HepG2 (cell line): ENCODE measurements around the gene POU2F2. TPM values are rescaled to one million over a fixed set of nuclear protein-coding genes. Genes with fewer than 3 reads are reported as not detected.

Source experiments
- ATAC-seq: fragments of 200-7000 bp; cut with Tn5 transposase; 3 replicates; pipeline ENCODE4 v1.9.1; 2020; ENCODE audit warnings: mild to moderate bottlenecking, moderate library complexity
- BruUV-seq: library from RNA; stranded (reverse); fragments of 400-500 nt; replicated peaks from 2 replicates; lab custom pipeline; 2021; lab: Mats Ljungman, UMichigan
- CTCF ChIA-PET: fragments of 300-600 bp; formaldehyde crosslinking; extraction: SDS; loops from one replicate; lab custom pipeline; 2021; ENCODE audit warnings: low total read pairs, inconsistent platforms, low intra/inter-chr PET ratio; lab: Yijun Ruan, JAX
- POLR2A ChIA-PET: fragments of 350-600 bp; sonication (Branson Sonifier 250); formaldehyde crosslinking; loops from one replicate; lab custom pipeline; 2020; ENCODE audit warnings: antibody characterized with exemption, inconsistent platforms; lab: Yijun Ruan, JAX
- DNase-seq: peaks from one replicate; pipeline ENCODE4 v3.0.0-alpha.2; 2015; ENCODE audit warnings: low spot score
- FAIRE-seq: peaks from 3 replicates; lab custom pipeline; 2011; peaks lifted over from hg19 to GRCh38; lab: Jason Lieb, UNC
- H2AFZ ChIP-seq: one replicate; pipeline ENCODE4 v1.6.1; 2011; ENCODE audit warnings: low read length, inconsistent platforms
- H3K27ac ChIP-seq: fragments of 300-600 bp; 3 replicates; pipeline ENCODE4 v1.8.0; 2011; ENCODE audit warnings: mixed run types, mild to moderate bottlenecking, mixed read lengths, low read length, inconsistent platforms; ENCODE audit not compliant: insufficient read depth; ENCODE audit errors: extremely low read length
- H3K27me3 ChIP-seq, 2 experiments: fragments of 200-600 bp in 1 of 2; 2 replicates in 1 of 2; 3 replicates in 1 of 2; pipeline versions ENCODE4 v1.6.0 to v1.8.0; 2011; ENCODE audit warnings: low read length in 2 of 2, mild to moderate bottlenecking in 2 of 2, moderate library complexity in 2 of 2, inconsistent platforms in 1 of 2; ENCODE audit not compliant: insufficient read depth in 2 of 2, control insufficient read depth in 1 of 2
- H3K36me3 ChIP-seq, 2 experiments: fragments of 200-600 bp in 1 of 2; replicated peaks in 1 of 2; 2 replicates in 1 of 2; 3 replicates in 1 of 2; pipeline versions ENCODE4 v1.5.1 to v1.8.0; 2011; ENCODE audit warnings: low read length in 2 of 2, inconsistent platforms in 1 of 2; ENCODE audit not compliant: insufficient read depth in 2 of 2, control insufficient read depth in 1 of 2
- H3K4me1 ChIP-seq: 2 replicates; pipeline ENCODE4 v1.5.1; 2012; ENCODE audit warnings: low read length, inconsistent platforms; ENCODE audit not compliant: insufficient read depth
- H3K4me2 ChIP-seq: 2 replicates; pipeline ENCODE4 v1.6.0; 2011; ENCODE audit warnings: low read depth, low read length, inconsistent platforms
- H3K4me3 ChIP-seq, 3 experiments: fragments of 200-600 bp in 1 of 3; sonication (generic), shearing (Covaris generic) in 1 of 3; replicated peaks in 1 of 3; 2 replicates each; pipeline ENCODE4 v1.5.1; 2011 to 2016; ENCODE audit warnings: low read length in 3 of 3, inconsistent platforms in 2 of 3, low read depth in 2 of 3, mild to moderate bottlenecking in 2 of 3, control low read depth in 1 of 3, mixed read lengths in 1 of 3; ENCODE audit not compliant: insufficient read depth in 1 of 3
- H3K79me2 ChIP-seq: one replicate; pipeline ENCODE4 v1.6.1; 2011; ENCODE audit warnings: low read length, inconsistent platforms; ENCODE audit not compliant: insufficient read depth
- H3K9ac ChIP-seq: 2 replicates; pipeline ENCODE4 v1.6.0; 2011; ENCODE audit warnings: mild to moderate bottlenecking, low read depth, low read length, inconsistent platforms; ENCODE audit not compliant: insufficient read depth
- H3K9me3 ChIP-seq: 2 replicates; pipeline ENCODE4 v1.5.1; 2012; ENCODE audit warnings: mild to moderate bottlenecking, low read length
- H4K20me1 ChIP-seq: 2 replicates; pipeline ENCODE4 v1.6.0; 2011; ENCODE audit warnings: inconsistent platforms, mild to moderate bottlenecking, low read length, moderate library complexity; ENCODE audit not compliant: insufficient read depth
- BHLHE40 ChIP-seq: IDR thresholded peaks from 2 replicates; pipeline ENCODE4 v1.6.1; 2011; ENCODE audit warnings: low read length, improper control_type of control experiment
- CC2D1A ChIP-seq: sonication (generic); formaldehyde crosslinking; IDR thresholded peaks from 2 replicates; pipeline ENCODE4 v1.8.1; 2023; ENCODE audit warnings: mild to moderate bottlenecking, missing genetic modification reagents
- EHMT2 ChIP-seq: fragments of 200-600 bp; sonication (generic); IDR thresholded peaks from 2 replicates; pipeline ENCODE4 v1.7.0; 2017; ENCODE audit warnings: antibody characterized with exemption, low read depth, low read length, borderline replicate concordance
- FOXC1 ChIP-seq: sonication (generic); formaldehyde crosslinking; IDR thresholded peaks from 2 replicates; pipeline ENCODE4 v1.8.0; 2022; ENCODE audit warnings: mild to moderate bottlenecking, missing genetic modification reagents, borderline replicate concordance
- KDM5B ChIP-seq: sonication (generic); formaldehyde crosslinking; IDR thresholded peaks from 2 replicates; pipeline ENCODE4 v1.4.0; 2020; ENCODE audit warnings: missing genetic modification reagents, mild to moderate bottlenecking, borderline replicate concordance
- SP1 ChIP-seq, 2 experiments: fragments of 450-650 bp in 1 of 2; sonication (generic) in 1 of 2; formaldehyde crosslinking in 1 of 2; IDR thresholded peaks; 2 replicates each; pipeline versions ENCODE4 v1.4.0 to v1.6.1; 2016 to 2020; ENCODE audit warnings: missing genetic modification reagents in 1 of 2
- SP2 ChIP-seq: sonication (generic); formaldehyde crosslinking; IDR thresholded peaks from 2 replicates; pipeline ENCODE4 v1.5.1; 2020; ENCODE audit warnings: mild to moderate bottlenecking, missing genetic modification reagents
- TCF12 ChIP-seq, 2 experiments: fragments of 450-650 bp in 1 of 2; sonication (generic) in 1 of 2; formaldehyde crosslinking in 1 of 2; IDR thresholded peaks; 2 replicates each; pipeline versions ENCODE4 v1.6.1 to v1.8.0; 2017 to 2022; ENCODE audit warnings: antibody characterized with exemption in 1 of 2, mild to moderate bottlenecking in 1 of 2, missing genetic modification reagents in 1 of 2, moderate library complexity in 1 of 2
- USF2 ChIP-seq, 2 experiments: sonication (generic) in 1 of 2; formaldehyde crosslinking in 1 of 2; IDR thresholded peaks; 2 replicates each; pipeline versions ENCODE4 v1.5.1 to v1.6.1; 2011 to 2020; ENCODE audit warnings: borderline replicate concordance in 1 of 2, low read depth in 1 of 2, low read length in 1 of 2, mild to moderate bottlenecking in 1 of 2, missing genetic modification reagents in 1 of 2, moderate library complexity in 1 of 2
- ZBTB21 ChIP-seq: sonication (generic); formaldehyde crosslinking; IDR thresholded peaks from 2 replicates; pipeline ENCODE4 v1.4.0; 2020; ENCODE audit warnings: missing genetic modification reagents
- ZNF264 ChIP-seq: sonication (generic); formaldehyde crosslinking; IDR thresholded peaks from 2 replicates; pipeline ENCODE4 v1.4.0; 2020; ENCODE audit warnings: missing genetic modification reagents
- ZNF44 ChIP-seq: sonication (generic); formaldehyde crosslinking; IDR thresholded peaks from 2 replicates; pipeline ENCODE4 v1.5.1; 2020; ENCODE audit warnings: mild to moderate bottlenecking, missing genetic modification reagents
- WGBS: methylation state at CpG from one replicate; pipeline ENCODE4 v1.1.6; 2017; ENCODE audit warnings: low lambda C conversion rate; 5-methylcytosine and 5-hydroxymethylcytosine counted together
- in situ Hi-C: cut with HindIII; loops from 2 replicates; pipeline ENCODE4 v1.10.0; 2017; ENCODE audit warnings: low pct_unique_long_range_greater_than_20kb; ENCODE audit not compliant: extremely low pct_ligation_motif_present
- intact Hi-C: fragments of 100-400 bp; cut with micrococcal nuclease; formaldehyde crosslinking; loops from one replicate; pipeline ENCODE4 v1.10.0; 2022; ENCODE audit not compliant: unreplicated experiment
- polyA plus RNA-seq, 8 experiments: library from polyadenylated mRNA; depleted of rRNA in 3 of 8; stranded (reverse) in 7 of 8; unstranded in 1 of 8; fragments of >200 nt; fragmentation: Illumina TruSeq in 4 of 8; extraction: Trizol in 4 of 8; gene quantifications; 2 replicates each; pipeline versions ENCODE4 v1.2.1 to v1.2.3, GENCODE V29; 2011 to 2016; ENCODE audit warnings: low read depth in 4 of 8, missing spikeins in 1 of 8, mixed read lengths in 1 of 8; ENCODE audit not compliant: insufficient read depth in 1 of 8
- total RNA-seq, 5 experiments: library from RNA; depleted of rRNA; stranded (reverse); fragments of >200 nt; fragmentation: Illumina TruSeq; extraction: Trizol; gene quantifications; 2 replicates each; pipeline ENCODE4 v1.2.3, GENCODE V29; 2016; ENCODE audit warnings: low read depth in 1 of 5
- TF ChIP-seq, protein P1 (sequence below): IDR thresholded peaks from 2 replicates; pipeline ENCODE4 v1.4.0; 2020; ENCODE audit warnings: mild to moderate bottlenecking, missing genetic modification reagents

The POU2F2 gene
- total and polyA plus RNA-seq, 2 of the 13 experiments (the other 11 are each of a cell fraction or from before 2014, with no cell fraction given) = 0.09 to 0.17 TPM

GRCh38 chr19:42040031-42040430 lies 92.2 kb downstream of the POU2F2 start (continued):
- TF ChIP-seq BHLHE40 = no peak

DNA sequence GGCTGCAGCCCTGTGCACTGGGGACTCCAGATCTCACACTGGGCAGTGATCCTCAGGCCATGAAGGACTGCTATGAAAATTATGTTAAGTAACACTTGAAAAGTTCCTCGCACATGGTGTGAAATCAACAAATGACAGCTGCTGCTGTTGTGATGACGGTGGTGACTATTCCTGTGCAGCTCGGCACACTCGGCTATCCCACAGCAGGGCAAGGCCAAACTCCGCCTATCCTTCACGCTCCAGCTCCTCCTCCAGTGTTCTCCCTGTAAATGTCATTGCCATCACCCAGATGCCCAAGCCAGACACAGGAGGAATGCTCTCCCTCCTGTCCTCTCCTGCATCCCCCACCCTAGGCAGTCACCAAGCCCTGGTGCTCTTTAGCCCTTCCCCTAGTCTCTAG lies 93.6 kb downstream of the POU2F2 start:
- ATAC-seq = no peak
- ChIA-PET POLR2A (no interaction called here), CTCF (no interaction called here)
- no peaks in the 10 kb centered on the region for H3K9me3 ChIP-seq
- TF ChIP-seq ZBTB21 (no peak), TCF12 (IDR thresholded peaks at IDR 0.05) (no peak), TCF12 (CRISPR knock-in tag; IDR thresholded peaks at IDR 0.05) (no peak), ZNF264 (CRISPR knock-in tag) (no peak), KDM5B (CRISPR knock-in tag) (no peak), CC2D1A (CRISPR knock-in tag) (no peak), SP2 (CRISPR knock-in tag) (no peak), SP1 (IDR thresholded peaks at IDR 0.05) (no peak), SP1 (CRISPR knock-in tag; IDR thresholded peaks at IDR 0.05) (no peak), ZNF44 (CRISPR knock-in tag) (no peak), FOXC1 (CRISPR knock-in tag) (no peak), EHMT2 (no peak), USF2 (IDR thresholded peaks at IDR 0.05; ENCODE audit: low read depth, low read length) (no peak), USF2 (CRISPR knock-in tag; IDR thresholded peaks at IDR 0.05; ENCODE audit: borderline replicate concordance) (no peak)
- TF ChIP-seq, protein P1, sequence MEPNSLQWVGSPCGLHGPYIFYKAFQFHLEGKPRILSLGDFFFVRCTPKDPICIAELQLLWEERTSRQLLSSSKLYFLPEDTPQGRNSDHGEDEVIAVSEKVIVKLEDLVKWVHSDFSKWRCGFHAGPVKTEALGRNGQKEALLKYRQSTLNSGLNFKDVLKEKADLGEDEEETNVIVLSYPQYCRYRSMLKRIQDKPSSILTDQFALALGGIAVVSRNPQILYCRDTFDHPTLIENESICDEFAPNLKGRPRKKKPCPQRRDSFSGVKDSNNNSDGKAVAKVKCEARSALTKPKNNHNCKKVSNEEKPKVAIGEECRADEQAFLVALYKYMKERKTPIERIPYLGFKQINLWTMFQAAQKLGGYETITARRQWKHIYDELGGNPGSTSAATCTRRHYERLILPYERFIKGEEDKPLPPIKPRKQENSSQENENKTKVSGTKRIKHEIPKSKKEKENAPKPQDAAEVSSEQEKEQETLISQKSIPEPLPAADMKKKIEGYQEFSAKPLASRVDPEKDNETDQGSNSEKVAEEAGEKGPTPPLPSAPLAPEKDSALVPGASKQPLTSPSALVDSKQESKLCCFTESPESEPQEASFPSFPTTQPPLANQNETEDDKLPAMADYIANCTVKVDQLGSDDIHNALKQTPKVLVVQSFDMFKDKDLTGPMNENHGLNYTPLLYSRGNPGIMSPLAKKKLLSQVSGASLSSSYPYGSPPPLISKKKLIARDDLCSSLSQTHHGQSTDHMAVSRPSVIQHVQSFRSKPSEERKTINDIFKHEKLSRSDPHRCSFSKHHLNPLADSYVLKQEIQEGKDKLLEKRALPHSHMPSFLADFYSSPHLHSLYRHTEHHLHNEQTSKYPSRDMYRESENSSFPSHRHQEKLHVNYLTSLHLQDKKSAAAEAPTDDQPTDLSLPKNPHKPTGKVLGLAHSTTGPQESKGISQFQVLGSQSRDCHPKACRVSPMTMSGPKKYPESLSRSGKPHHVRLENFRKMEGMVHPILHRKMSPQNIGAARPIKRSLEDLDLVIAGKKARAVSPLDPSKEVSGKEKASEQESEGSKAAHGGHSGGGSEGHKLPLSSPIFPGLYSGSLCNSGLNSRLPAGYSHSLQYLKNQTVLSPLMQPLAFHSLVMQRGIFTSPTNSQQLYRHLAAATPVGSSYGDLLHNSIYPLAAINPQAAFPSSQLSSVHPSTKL (CRISPR knock-in tag) = no peak
- TF ChIP-seq, all 625 proteins: peak for 0
- DNase-seq = no peak
- Histone ChIP-seq H3K79me2 (no peaks in the 10 kb centered on the region), H3K36me3 (no peaks in the 10 kb centered on the region), H4K20me1 (no peaks in the 10 kb centered on the region), H3K27me3 (peaks cover 0 to 9% of the 10 kb centered on the region in 2 experiments; a peak in 4 of 5 replicates), H3K9ac (no peak overlapping the region), H3K27ac (no peak overlapping the region), H3K4me1 (no peaks in the 10 kb centered on the region), H2AFZ (no peak overlapping the region), H3K4me2 (no peak overlapping the region), H3K4me3 (no peak overlapping the region)
- BruUV-seq = no TSS peak
- no peak for FAIRE-seq
- WGBS = 13% methylated on average over 3 of the region's 6 CpGs
- intact Hi-C loops (no loop called here), in situ Hi-C loops (no loop called here)
